Left ventricle myocardium inferior (tissue), 1 donor: ENCODE measurements around the gene BMPR1A. TPM values are rescaled to one million over a fixed set of nuclear protein-coding genes. Genes with fewer than 3 reads are reported as not detected.

ENCODE experiments used
- DNase-seq: peaks from one replicate; pipeline ENCODE4 v3.0.0-alpha.2; 2020
- H3K27ac ChIP-seq: fragments of 200-600 bp; replicated peaks from 2 replicates; pipeline ENCODE4 v1.8.0; 2021
- H3K27me3 ChIP-seq: fragments of 200-600 bp; 2 replicates; pipeline ENCODE4 v1.8.0; 2021; ENCODE audit warnings: low read depth
- H3K36me3 ChIP-seq: fragments of 200-600 bp; 2 replicates; pipeline ENCODE4 v1.8.0; 2021
- H3K4me1 ChIP-seq: fragments of 200-600 bp; 2 replicates; pipeline ENCODE4 v1.8.0; 2021
- H3K4me3 ChIP-seq: fragments of 200-600 bp; 2 replicates; pipeline ENCODE4 v1.8.0; 2021; ENCODE audit warnings: mild to moderate bottlenecking, moderate library complexity
- H3K9me3 ChIP-seq: fragments of 200-600 bp; replicated peaks from 2 replicates; pipeline ENCODE4 v1.8.0; 2021
- intact Hi-C: fragments of 100-400 bp; cut with micrococcal nuclease; formaldehyde crosslinking; loops from one replicate; pipeline ENCODE4 v1.11.0; 2022
- total RNA-seq: library from RNA; stranded (reverse); fragmentation: NEBNext Ultra II Directional; extraction: Animal tissue kit (Norgen Biotek cat#: 25700); gene quantifications from one replicate; pipeline ENCODE4 v1.2.1, GENCODE V29; 2021
- TF ChIP-seq, protein P1 (sequence below): fragments of 200-600 bp; IDR thresholded peaks from 2 replicates; pipeline ENCODE4 v1.8.0; 2021; ENCODE audit warnings: antibody characterized with exemption, mild to moderate bottlenecking, borderline replicate concordance
- donor health status: DM: no; HTN: yes; CAD: no; lungs with severe emphysema.

Gene BMPR1A
- total RNA-seq, 1 donor from 2014 or later: 43.8 TPM

- Histone ChIP-seq H3K27ac (no peak overlapping the region), H3K27me3 (no peaks in the 10 kb centered on the region), H3K36me3 (no peaks in the 10 kb centered on the region), H3K9me3 (no peaks in the 10 kb centered on the region), H3K4me1 (peaks cover 56% of the 10 kb centered on the region), H3K4me3 (no peak overlapping the region)
- intact Hi-C loops: no loop called here
- DNase-seq: no peak
- TF ChIP-seq, protein P1, sequence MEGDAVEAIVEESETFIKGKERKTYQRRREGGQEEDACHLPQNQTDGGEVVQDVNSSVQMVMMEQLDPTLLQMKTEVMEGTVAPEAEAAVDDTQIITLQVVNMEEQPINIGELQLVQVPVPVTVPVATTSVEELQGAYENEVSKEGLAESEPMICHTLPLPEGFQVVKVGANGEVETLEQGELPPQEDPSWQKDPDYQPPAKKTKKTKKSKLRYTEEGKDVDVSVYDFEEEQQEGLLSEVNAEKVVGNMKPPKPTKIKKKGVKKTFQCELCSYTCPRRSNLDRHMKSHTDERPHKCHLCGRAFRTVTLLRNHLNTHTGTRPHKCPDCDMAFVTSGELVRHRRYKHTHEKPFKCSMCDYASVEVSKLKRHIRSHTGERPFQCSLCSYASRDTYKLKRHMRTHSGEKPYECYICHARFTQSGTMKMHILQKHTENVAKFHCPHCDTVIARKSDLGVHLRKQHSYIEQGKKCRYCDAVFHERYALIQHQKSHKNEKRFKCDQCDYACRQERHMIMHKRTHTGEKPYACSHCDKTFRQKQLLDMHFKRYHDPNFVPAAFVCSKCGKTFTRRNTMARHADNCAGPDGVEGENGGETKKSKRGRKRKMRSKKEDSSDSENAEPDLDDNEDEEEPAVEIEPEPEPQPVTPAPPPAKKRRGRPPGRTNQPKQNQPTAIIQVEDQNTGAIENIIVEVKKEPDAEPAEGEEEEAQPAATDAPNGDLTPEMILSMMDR: no peak
Measured at GRCh38 chr10:86817246-86817645, 60.8 kb downstream of the BMPR1A start.

DNA sequence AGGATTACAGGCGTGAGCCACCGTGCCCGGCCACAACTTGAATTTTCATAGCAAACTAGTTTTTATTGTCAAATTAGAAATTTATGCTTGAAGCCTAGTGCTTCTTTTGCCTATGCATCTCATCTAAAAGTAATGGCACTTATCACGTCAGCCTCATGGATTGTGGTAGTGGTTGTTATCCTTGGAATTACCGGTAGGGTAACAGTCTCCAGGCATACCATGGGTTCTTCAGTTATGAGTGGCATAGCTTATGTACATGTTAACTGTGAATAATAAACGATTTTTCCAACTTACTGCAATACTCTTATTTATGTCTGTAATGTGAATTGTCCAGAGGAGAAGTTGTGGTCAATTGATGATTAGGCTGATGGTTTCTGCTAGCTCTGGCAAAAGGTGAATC is 63.1 kb downstream of the BMPR1A start:
- no peak for DNase-seq
- Histone ChIP-seq H3K36me3 (no peaks in the 10 kb centered on the region), H3K27ac (no peak overlapping the region), H3K9me3 (no peaks in the 10 kb centered on the region), H3K4me3 (no peak overlapping the region), H3K4me1 (peaks cover 55% of the 10 kb centered on the region), H3K27me3 (no peaks in the 10 kb centered on the region)
- intact Hi-C loops: no loop called here
- TF ChIP-seq, protein P1: no peak

GRCh38 chr10:86820509-86820908 is 64.1 kb downstream of the BMPR1A start:
- TF ChIP-seq, protein P1: no peak
- DNase-seq: no peak
- Histone ChIP-seq H3K36me3 (no peaks in the 10 kb centered on the region), H3K4me1 (peaks cover 46% of the 10 kb centered on the region), H3K27me3 (no peaks in the 10 kb centered on the region), H3K27ac (no peak overlapping the region), H3K9me3 (no peaks in the 10 kb centered on the region), H3K4me3 (no peak overlapping the region)
- intact Hi-C loops: no loop called here

GRCh38 chr10:86821388-86821999 is 65.1 kb downstream of the BMPR1A start:
- H3K4me1 ChIP-seq: peaks cover 41% of the 10 kb centered on the region
- TF ChIP-seq, protein P1: no peak
- DNase-seq: no peak
- H3K36me3 ChIP-seq: no peaks in the 10 kb centered on the region
- no peak overlapping the region for H3K4me3 ChIP-seq
- peak overlapping the region; percentile 10 for H3K27ac ChIP-seq
- H3K27me3 ChIP-seq: no peaks in the 10 kb centered on the region
- H3K9me3 ChIP-seq: no peaks in the 10 kb centered on the region
- intact Hi-C loops: no loop called here

DNA sequence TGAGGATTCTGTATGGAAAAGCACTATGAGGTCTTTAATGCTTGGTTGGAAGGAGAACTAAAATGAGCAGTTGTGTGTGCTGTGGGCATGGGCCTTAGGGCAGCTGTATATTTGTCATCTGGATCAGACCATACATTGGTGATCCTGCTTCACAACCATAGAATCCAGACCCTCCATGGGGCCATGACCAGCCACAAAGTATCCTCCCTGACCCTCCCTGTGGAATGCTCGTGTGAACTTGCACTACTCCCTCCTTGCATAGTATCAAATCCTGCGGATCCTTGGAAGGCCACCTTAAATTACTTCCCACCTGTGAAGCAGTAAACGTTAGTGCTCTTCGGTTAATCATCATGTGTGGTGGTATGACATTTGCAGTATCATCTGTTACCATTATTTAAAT is 67.1 kb downstream of the BMPR1A start:
- H3K36me3 ChIP-seq: no peaks in the 10 kb centered on the region
- intact Hi-C loops: no loop called here
- no peak overlapping the region for H3K4me3 ChIP-seq
- H3K4me1 ChIP-seq: peaks cover 43% of the 10 kb centered on the region
- no peaks in the 10 kb centered on the region for H3K9me3 ChIP-seq
- TF ChIP-seq, protein P1: no peak
- no peaks in the 10 kb centered on the region for H3K27me3 ChIP-seq
- no peak overlapping the region for H3K27ac ChIP-seq
- DNase-seq: no peak
